GM18861 (cell line): ENCODE results near the gene PRSS35.
"Not testable (repeated sequence)": the region's sequence is repeated elsewhere in the genome, so short reads cannot be mapped to it uniquely, and the experiment has no call there.

Experiments used
- ATAC-seq: cut with Tn5 transposase; IDR thresholded peaks from one replicate; pipeline ENCODE4 v1.9.1; 2021; ENCODE audit not compliant: unreplicated experiment

PRSS35 gene

DNA sequence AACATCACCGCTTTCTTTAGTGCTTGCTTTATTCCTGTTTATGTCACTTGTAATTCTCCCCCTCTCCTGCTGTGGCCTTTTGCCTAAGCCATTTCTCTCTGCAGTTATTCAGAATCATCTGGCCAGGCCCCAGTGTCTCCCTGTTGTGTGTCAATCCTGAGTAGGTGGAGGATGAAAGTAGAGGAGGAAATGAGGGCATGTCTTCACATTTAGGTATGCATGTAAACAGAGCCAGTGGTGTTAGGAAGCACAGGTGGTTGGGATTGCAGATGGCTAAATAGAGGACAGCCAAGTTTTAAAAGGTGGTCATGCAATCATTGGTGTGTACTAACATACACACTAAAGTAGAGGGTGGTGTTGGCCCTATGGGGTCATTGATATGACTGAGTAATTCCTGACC lies 5.2 kb downstream of the PRSS35 start:
- no peak for ATAC-seq

DNA sequence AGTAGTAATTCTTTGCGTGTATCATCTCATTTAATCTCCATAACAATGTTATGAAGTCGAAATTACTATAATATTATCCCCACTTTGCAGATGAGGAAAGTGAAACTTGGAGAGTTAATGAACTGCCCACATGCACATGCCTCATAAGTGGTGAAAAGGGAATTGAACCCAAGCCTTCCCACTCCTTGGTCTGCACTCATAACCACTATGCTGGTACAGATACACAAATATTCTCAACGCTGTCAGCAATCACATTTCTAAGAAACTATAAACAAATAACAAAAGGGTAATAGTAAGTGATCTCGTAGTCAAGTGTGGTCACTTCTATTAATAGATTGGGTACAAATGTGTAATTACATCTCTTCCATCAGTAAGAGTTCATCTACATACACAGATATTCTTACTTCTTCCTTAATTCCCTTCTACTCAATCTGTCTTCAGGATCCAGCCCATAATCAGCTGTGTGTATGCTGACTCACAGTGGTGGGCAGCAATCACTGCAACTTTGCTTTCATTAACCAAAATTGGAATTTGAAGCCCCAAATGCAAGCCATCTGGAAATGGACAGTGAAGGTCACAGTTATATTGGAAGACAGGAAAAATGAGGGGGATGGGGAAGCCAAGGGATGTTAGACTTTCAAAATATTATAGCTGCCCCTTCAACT lies 6.6 kb downstream of the PRSS35 start:
- ATAC-seq = no peak

DNA sequence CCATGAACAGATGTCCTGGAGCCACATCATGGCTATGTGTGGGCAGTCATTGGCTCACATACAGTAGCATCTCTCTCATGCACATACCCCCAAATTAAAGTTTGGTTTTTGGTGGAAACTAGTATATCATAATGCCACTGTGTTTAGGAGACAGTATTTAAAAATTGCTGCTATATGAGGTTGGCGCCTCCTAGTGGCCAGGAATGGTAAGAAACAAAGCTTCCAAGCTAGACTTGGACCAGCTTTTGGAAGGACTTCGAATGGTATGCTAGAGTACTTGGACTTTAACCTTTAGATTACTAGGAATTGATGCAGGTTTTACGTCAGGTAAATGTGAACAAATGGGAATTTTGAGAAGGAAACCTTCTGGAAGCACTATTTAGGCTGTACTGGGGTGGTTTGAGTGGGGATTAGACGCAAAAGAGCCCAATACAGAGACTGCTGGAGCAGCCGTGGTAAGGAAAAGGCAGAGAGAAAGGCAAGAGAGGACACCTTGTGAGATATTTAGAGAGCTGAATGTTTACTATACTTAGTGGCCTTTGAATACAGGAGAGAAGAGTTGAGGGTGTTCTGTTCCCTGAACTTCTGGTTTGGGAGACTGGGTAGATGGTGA lies 23.8 kb downstream of the PRSS35 start:
- ATAC-seq = no peak

DNA sequence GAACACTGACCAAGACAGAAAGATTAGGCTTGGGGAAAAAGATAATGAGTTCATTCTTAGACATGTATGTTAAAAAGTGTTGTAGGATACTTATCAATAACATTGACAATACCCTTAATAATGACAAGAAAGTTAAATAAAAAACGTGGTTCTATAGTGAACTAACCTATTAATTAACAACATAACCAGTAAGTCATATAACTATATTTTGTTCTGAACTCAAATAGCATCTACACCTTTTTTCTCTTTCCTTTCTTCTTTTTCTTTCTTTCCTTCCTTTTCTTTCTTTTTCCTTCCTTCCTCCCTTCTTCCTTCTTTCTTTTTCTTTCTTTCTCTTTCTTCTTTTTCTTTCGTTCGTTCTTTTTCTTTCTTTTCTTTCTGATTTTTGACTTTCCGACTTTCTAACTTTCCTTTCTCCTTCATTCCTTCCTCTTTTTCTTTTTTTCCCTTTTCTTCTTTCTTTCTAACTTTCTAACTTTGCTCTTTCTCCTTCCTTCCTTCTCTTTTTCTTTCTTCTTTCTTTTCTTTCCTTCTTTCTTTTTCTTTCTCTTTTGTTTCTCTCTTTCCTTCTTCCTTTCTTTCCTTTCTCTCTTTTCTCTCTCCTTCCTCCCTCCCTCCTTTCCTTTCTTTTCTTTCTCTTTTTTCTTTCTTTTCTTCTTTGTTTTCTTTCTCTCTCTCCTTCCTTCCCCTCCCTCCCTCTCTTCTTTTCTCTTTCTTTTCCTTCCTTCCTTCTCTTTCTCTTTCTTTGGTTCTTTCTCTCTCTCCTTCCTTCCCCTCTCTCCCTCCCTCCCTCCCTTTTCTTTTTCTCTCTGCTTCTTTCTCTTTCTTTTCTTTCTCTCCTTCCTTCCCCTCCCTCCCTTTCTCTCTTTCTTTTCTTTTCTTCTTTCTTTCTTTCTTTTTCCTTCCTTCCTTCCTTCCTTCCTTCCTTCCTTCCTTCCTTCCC lies 24.6 kb downstream of the PRSS35 start:
- ATAC-seq = no peak

DNA sequence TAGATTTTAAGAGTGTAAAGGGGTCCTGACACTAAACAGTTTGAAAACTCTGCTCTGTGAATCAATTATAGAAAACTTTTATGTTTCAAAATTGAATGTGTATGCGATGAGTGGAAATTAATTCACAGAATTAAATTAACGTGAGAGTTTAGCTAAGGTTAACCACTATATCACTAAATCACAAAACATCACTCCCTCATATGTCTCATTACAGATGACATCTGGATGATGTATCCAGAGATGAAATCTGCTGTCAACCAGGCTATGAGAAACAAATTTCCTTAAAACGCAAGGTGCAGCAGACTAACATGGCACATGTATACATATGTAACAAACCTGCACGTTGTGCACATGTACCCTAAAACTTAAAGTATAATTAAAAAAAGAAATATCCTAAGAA lies 27.3 kb downstream of the PRSS35 start:
- no peak for ATAC-seq

DNA sequence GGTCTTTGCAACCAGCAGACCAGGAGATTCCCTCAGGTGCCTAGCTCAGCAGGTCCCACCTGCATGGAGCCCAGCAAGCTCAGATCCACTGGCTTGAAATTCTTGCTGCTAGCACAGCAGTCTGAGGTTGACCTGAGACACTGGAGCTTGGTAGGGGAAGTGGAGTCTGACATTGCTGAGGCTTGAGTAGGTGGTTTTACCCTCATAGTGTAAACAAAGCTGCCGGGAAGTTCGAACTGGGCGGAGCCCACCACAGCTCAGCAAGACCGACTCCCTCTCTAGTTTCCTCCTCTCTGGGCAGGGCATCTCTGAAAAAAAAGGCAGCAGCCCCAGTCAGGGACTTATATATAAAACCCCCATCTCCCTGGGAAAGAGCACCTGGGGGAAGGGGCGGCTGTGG lies 34.3 kb downstream of the PRSS35 start:
- no peak for ATAC-seq

DNA sequence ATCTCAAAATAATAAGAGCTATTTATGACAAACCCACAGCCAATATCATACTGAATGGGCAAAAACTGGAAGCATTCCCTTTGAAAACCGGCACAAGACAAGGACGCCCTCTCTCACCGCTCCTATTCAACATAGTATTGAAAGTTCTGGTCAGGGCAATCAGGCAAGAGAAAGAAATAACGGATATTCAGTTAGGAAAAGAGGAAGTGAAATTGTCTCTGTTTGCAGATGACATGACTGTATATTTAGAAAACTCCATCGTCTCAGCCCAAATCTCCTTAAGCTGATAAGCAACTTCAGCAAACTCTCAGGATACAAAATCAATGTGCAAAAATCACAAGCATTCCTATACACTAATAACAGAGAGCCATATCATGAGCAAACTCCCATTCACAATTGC lies 38.1 kb downstream of the PRSS35 start:
- not testable (repeated sequence) for ATAC-seq

DNA sequence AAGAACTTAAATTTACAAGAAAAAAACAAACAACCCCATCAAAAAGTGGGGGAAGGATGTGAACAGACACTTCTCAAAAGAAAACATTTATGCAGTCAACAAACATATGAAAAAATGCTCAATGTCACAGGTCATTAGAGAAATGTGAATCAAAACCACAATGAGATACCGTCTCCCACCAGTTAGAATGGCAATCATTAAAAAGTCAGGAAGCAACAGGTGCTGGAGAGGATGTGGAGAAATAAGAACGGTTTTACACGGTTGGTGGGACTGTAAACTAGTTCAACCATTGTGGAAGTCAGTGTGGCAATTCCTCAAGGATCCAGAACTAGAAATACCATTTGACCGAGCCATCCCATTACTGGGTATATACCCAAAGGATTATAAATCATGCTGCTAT lies 39.4 kb downstream of the PRSS35 start:
- ATAC-seq = not testable (repeated sequence)

DNA sequence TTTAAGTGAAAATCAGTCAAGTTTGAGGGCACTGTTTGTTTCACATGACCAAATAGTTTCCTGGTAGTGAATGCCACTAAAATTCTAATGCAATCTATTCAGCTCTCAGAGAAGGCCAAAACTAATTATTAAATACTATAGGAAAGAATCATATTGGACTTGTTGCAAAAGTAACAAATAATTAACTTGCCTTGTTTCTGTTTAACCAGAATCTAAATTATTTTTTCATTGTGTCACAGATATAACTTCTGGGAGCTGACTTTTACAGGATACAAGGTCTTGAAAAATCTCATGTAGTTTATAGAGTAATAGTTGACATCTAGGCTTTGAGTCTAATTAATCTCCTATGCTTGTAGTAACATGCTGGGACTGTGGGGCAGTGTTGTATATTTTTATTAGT lies 44.5 kb downstream of the PRSS35 start:
- no peak for ATAC-seq

DNA sequence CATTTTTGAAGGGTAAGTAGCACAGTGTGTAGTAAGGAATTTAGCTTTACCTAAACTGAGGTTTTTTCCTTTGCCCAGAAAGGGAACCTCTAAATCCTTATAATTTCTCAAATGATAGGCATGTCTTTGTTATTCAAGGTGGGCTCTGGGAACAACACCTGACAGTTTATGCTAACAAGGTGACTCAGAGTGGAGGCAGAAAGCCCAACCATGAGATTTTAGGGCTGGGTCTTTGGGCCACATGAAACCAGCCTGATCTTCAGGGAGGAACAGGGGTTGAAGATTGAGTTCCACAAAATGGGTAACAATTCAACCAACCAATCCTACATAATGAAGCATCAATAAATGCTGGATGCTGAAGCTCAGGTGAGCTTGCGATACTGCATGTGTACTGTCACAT lies 46.6 kb downstream of the PRSS35 start:
- ATAC-seq = no peak

DNA sequence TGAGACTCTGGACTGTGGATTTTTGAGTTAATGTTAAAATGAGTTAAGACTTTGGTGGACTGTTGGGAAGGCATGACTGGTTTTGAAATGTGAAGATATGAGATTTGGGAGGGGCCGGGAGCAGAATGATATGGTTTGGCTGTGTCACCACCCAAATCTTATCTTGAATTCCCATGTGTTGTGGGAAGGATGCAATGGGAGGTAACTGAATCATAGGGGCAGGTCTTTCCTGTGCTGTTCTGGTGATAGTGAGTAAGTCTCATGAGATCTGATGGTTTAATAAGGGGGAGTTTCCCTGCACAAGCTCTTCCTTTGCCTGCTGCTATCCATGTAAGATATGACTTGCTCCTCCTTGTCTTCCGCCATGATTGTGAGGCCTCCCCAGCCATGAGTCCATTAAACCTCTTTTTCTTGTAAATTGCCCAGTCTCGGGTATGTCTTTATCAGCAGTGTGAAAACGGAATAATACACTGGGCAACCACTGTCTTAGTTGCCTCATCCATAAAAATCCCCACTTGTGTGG lies 59.4 kb downstream of the PRSS35 start:
- ATAC-seq = not testable (repeated sequence)

DNA sequence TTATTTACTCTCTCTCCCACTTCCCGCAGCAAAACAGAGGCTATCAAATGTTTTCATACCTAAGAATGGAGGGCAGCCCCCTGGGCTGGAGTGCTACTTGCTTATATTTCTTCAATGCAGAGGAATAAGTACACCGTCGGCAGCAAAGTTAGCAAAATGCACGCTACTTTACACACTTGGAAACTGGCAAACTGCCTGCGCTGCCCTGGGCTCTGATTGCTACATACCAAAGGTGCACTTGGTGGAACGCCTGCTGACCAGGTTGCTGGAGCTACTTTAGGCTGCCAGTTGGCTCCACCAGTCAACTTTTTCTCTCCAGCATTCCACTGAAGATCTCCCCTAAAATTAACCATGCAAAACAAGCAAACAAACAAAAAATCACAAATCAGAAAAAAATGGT lies 62.4 kb downstream of the PRSS35 start:
- no peak for ATAC-seq
